HG02852 (cell line): ENCODE results near the gene HOXB2.
"Not testable (repeated sequence)": the region's sequence is repeated elsewhere in the genome, so short reads cannot be mapped to it uniquely, and the experiment has no call there.

ENCODE experiments used
- ATAC-seq: cut with Tn5 transposase; IDR thresholded peaks from one replicate; pipeline ENCODE4 v1.9.1; 2021; ENCODE audit warnings: mild to moderate bottlenecking, moderate library complexity; ENCODE audit not compliant: unreplicated experiment

HOXB2 gene

DNA sequence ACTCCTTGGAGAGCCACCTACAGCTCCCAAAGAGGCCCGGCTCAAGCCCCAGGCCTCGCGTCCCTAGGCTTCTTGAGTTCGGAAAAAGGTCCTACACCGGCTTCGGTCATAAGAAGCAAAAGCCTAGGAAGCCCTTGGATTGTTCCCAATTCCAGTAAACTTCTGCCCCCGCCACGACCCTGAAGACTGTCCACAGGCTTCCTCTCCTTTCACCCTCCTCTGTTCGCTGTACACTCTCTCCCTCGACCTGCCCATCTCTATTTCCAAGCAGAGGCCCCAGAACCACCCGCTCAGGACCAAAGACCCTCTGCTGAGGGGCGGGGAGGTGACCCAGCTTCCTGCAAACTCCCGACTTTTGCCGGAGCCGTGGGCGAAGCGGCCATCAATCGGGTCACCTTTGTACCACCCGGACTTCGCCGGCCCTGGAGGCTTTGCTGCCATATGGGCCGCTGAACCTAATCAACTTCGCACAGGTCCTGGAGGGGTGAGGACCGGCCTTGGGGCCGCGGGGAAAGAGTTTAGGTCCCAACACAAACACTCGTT is 2.7 kb downstream of the HOXB2 start:
- ATAC-seq = no peak

DNA sequence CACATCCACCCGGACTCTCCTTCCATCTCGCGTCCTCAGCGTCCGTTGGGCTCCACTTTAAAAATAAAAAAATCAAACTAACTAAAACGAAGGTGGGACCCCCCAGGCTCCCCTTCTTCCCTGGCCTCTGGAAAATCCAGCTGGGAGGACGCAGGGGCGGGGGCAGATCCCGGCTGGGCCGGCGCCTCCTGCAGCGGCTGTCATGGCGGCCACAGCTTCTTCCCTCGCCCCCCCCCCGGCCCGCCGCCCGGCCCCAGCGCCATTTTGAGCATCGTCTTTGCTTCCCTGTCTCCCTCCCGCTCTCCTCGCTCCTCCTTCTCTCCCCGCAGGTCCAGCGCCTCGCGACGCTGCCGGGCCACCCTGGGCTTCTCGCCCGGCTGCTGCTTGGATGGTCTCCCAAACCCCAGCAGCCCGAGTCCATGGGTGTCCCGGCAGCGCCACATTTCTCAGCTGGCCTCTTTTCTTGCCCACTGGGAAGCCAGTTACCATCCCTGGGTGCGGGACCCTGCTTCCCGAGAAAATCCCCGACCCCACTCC is 3.3 kb downstream of the HOXB2 start:
- ATAC-seq = no peak

DNA sequence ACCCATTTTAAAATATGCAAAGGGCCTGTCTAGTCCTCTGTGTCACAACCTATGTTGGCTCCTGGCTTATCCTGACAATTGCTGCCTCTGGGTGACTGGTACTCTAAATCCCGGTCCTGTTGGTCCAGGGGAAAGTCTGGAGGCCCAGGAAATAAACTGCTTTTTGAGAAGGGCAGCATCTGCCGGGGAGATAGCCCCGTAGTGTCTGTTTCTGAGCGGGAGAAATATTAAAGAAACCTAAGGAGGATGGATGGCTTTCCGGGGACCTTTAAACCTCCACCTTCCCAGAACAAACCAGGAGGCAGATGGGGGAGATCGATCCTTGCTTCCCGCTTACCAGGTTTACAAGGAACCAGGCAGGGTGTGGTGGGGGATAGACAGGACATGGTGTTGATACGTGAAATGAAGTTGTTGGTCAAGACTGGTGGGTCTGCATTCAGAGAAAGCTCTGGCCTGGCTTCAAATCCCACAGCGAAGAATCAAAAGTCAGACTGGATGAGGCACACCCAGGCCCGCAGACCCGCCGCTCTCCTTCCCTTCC is 3.8 kb downstream of the HOXB2 start:
- no peak for ATAC-seq

DNA sequence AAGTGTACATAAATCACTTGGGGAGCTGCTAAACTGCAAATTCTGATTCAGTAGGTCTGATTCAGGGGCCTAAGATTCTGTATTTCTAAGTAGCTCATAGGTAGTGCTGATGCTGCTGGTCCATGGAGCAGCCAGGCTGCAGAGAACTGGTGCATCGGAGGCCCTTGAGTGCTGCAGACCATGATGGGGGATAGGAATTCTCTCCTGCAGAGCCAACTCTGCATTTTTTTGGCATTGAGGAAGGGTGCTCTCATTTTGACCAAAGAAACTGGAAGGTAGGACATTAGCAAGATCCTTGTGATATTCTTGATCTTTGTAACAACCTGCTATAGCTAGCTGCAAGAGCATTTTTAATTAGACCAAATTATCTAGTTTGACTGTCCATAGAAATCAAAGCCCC is 4.7 kb downstream of the HOXB2 start:
- ATAC-seq = no peak

DNA sequence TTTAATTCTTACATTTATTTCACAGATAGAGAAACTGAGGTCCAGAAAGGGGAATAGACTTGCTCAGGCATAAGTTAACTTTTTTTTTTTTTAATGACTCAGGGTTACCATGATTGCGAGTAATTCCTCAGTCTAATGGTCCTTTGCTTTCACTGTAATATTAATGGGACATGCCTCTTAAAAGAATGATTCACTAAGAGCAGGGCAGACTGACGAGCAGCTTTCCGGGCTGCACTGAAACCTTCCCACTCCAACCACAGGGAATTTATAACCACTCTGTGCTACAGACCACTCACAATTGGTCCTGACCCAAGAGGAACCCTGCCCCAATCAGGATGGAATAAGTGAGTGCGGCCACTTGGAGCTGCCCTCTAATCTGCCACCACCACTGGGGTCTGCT is 5.7 kb downstream of the HOXB2 start:
- no peak for ATAC-seq

DNA sequence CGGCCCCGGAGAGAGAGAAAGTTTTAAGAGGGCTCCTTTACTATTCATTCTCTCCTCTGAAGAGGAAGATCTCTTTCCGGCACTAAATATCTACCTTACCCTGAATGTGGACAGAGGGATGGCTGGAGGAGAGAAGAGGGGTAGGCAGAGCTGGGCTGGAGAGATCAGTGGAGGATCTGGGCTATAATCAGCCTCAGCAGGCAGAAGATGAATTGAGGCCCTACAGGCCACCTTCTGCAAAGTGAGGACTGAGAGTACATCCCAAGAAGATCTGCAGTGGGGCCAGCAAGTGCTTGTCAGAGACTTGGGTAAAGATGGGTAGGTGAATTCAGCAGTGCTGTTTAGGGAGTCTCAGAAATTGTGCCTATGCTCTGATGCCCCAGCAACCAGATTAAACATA is 7.6 kb downstream of the HOXB2 start:
- no peak for ATAC-seq

DNA sequence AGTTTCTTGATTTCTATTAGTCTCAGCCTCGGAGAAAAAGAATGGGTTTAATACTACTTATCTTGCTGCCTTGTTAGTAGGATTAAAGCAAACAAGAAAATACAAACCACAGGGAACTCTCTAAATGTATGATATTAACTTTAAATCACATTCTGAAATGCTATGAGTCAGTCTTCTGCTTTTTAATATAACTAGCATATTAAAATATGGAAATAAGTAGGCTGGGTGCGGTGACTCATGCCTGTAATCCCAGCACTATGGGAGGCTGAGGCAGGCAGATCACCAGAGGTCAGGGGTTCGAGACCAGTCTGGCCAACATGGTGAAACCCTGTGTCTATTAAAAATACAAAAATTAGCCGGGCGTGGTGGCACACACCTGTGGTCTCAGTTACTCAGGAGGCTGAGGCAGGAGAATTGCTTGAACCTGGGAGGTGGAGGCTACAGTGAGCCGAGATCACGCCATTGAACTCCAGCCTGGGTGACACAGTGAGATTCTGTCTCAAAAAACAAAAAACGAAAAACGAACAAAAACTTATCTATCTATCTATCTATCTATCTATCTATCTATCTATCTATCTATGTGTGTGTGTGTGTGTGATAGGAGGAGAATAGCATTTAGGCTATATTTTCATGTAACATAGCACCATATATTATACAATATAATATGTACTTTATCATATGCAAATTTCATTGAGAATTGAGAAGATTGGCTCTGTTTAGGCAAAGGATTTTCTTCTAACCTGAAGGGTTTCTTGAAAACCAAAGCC is 8.9 kb downstream of the HOXB2 start:
- not testable (repeated sequence) for ATAC-seq

DNA sequence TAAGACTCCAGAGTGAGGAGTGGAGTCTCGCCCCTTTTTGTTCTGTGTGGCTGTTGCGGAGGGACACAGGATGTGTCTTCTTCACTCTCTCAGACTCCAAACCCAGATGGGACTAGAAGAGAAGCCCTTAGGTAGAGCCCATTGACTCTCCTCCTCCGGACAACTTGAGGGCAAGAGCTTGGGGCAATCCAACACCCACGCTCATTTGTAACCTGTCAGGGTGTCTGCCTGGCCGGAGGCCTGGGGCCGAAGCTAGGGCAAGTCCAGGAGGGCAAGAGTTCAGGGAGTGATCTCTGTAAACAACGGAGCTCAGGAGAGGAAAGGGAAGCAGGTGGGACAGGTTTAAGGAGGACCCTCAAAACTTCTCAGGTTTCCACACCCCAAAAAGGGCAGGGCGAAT is 12.6 kb downstream of the HOXB2 start:
- no peak for ATAC-seq

DNA sequence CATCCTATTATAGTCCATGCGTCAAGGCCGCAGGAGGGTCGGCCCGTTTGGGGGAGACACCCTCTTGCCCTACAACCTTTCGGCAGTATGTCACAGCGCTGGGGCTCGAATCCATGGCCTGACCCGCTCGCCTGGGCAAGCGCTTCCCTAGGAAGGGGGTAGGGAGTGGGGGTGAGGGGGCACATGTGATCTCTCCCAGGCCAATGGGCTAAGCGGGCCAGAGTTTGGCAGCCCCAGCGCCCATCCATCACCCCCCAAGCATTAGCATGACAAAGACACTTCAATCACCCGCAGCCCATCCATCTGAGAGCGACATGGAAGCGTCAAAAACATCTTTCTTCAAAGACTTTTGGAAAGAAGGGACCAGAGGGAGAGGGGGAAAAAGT is 14.0 kb downstream of the HOXB2 start, which contains the start of gene HOXB1:
Gene HOXB1 (minus strand): TSS at position 125 of the 386 bp plus-strand sequence. CDS start 107 bp downstream, at position 18.
- no peak for ATAC-seq

DNA sequence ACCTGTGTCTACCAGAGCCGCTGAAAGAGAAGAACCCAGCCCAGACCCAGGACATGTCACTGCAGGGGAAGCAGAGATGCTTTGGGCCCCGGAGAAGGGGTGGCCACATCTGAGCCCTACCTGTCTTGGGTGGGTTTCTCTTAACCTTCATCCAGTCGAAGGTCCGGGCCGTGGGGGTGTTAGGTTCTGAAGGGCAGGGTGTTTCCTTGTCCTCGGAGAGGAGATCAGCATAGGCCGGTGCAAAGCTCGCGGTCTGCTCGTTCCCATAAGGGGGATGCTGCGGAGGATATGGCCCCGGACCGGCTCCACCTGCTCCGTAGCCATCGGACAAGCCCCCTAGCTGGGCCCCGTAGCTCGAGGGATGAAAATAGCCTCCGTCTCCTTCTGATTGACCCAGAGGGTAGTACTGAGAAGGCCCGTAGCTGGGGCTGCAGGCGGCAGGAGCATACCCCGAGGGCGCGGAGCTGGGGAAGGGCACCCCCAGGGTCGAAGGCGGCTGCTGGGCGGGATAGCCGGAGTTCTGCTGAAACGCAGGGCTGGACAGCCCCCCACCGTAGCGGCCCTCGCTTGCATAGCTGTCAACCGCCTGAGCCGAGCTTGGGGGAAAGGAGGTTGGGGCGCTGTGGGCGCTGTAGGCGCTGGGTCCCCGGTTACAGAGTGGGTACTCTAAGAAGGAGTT is 14.6 kb downstream of the HOXB2 start:
- no peak for ATAC-seq

DNA sequence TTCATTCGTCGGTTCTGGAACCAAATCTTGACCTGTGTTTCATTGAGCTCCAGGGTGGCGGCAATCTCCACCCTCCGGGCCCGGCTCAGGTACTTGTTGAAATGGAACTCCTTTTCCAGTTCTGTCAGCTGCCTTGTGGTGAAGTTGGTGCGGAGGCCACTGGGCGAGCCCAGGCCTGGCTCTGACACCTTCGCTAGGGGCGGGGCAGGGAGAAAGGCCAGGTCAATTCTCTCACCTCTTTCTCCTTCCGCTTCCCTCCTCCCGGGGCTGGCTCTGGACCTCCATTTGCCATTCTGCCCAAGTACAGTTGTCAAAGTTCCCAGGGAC is 15.3 kb downstream of the HOXB2 start:
- ATAC-seq = no peak

DNA sequence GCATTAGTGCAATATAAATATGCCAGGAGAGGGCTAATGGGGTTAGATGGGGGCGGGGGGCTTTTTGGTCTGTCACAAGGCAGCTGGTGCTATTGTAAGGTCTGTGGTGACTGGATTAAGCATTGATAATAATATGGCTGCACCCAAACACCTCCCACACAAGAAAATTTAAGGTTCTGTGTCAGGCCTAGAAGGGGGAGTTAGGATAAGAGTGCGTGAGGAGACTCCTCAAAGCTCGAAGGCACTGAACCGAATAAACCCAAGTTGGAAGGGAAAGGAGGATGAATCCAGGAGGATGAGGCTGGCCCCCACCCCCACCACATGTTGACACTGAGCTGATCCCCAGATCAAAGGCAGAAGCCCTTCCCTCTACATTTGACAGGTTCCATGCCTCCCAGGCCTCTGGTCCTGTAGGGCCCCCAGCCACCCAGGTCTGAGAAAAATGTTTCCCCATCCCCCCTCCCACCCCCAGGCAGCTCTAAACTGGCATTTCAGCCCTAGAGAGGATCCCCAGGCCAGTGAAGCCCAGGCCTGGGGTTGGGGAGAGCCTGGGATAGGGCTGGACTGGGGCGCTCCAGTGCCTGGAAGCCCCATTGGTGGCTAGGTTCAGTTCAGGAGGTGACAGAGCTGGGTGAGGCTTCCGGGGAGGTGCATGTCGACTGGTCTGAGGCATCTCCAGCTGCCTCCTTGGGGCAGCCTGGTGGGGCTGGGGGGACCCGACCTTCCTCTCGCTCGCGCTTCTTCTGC is 15.8 kb downstream of the HOXB2 start:
- ATAC-seq = no peak

DNA sequence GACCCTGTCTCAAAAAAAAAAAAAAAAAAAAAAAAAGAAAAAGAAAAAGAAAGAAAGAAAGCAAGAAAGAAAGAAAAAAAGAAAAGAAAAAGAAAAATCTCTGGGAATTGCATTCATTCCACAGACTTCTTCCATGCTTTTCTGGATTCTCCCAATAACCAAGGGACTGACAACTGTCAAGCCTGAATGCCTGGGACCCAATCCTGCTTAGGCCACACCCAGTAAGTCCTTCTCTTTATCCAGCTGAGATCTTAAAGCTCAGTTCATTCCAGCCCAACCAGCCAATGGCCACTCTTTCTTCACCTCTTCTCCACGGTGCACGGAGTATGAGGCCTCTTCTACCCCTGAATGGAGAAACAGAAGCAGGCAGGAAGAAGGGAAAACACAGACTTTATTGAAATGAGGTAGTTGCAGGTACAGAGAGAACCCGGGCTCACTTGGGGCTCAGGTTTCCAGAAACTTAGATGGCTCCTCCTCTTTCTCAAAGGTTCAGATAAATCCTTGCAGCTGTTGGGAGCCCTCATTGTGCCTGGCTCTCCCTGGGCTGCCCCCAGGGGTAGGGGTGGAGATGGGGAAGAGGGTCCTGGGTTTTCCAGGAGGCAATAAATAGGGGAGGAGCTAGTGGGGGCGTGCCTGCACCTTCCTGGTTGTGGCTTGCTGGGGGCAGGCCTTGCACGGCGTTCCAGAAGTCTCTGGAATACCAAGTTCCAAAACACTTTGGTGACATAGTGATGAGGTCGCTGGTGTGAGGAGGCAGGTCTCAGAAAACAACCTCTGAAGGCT is 16.6 kb downstream of the HOXB2 start:
- ATAC-seq = no peak

DNA sequence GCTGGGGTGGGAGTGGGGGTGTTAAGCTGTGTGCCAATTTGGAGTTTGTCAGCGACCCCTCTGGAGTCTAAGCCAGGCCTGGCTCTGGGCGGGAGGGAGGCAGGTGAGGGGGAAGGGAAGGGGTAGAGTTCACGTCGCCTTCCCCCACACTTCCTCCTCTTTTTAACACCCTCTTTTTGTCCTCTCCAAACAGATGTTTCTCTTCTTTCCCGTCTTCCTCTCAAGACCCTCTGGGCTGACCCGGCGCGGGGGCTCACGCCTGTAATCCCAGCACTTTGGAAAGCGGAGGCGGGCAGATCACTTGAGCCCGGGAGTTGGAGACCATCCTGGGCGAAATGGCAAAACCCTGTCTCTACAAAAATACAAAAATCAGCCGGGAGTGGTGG is 17.4 kb downstream of the HOXB2 start:
- no peak for ATAC-seq

DNA sequence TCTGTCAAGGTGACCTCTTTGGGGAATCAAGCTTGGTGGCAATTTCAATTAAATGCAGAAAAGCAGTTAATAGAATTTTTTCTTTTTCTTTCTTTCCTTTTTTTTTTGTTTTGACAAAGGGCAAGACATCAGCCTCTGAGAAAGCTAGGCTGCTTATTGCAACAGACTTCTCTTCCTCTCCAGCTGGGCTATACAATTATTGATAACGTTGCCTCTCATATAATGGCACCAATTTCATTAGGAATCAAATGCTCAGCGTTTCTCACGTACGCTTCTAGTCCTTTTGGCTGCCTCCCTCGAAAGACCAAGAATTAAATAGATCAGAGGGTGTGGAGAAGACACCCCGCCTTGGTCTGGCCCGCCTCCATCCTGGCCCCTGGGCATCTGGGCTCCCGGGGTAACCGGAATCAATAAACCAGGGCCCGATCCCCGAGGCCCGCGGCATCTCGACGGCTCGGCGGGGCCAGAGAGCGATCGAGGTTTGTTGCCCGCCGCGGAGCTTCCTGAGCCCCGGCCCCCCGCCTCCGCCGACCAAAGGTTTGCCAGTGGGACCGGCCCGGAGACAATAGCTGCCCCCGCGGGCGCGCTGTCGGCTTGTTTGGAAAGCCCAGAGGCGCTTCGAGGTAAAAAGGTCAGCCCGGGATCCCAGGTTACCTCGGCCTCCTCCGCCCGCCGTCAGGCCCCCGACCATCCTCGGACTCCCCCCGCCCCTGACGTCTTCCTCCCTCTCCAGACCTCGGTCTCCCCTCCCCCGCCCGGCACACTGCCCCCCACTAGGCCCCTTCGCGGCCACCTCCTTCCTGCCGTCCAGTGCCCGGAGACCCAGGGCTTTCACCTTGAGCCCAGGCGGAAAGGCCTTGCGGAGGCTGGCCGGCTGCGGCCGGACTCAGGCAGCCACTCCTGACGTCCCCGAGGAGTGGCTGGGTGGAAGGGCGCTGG is 18.0 kb downstream of the HOXB2 start:
- ATAC-seq = no peak

DNA sequence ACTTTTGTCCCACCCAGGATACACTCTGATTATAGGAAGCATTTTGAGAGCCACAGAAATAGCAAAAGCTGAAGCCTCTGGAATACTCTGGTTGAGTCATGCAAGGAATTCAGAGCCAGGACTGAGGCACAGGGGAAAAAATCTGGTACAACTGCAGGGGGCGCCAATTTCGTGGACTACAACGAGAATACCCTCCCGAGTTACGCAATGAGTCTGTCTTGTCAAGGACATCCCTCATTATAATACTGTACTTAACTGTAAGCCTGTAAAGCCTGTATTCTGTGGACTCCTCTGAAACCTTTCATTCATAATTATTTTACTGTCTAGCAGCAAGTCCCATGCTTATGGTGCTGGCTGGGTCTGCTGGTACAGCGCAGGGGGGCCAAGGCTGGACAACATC is 21.9 kb downstream of the HOXB2 start:
- no peak for ATAC-seq

DNA sequence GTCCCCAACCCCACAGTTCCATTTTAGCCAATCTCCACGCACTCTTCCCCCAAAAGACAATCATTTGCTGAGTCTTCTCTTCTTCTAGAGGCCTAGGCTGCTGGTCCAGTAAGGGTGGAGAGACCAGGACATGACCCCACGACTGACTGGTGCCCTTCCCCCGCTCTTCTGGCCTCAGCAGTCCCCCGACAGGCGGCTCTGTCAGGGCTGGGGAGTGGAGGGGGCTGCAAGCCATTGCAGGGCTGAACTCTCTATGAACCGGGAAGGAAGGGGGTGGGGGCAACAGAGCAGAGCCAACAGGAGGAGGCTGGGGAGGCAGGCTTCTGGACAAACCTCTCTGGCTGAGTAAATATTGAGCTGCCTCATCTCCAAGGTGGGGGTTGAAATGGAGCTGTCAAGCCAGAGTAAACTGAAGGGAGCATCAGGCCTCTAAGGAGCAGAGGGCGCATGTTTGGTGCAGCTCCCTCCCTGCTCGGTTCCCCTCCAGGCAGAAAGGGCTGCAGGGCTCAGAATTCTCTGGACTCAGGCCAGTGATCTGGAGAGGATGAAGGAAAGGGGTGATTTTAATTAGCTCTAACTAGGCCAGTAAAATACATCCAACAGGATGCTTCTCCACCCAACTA is 22.8 kb downstream of the HOXB2 start:
- no peak for ATAC-seq

DNA sequence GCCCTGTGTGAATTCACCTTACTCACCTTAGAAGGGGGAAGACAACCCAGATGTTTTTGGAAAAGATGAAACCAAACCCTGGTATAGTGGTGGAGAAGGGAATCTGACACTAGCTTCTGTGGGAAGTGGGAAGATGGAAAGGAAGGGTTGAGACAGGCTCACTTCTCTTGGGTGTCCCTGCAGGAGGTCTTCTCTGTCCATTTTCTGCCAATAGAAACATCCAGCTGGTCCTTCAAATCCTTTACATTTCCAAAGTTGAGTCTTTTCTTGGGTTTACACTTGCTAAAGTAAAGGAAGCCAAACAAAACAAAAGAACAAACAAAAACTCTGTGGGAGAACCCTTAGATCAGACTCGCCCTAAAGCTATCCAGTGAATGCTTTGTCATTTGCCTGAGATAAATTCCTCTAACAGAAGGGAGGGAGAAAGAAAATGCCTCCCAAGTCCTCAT is 24.3 kb downstream of the HOXB2 start:
- ATAC-seq = no peak

DNA sequence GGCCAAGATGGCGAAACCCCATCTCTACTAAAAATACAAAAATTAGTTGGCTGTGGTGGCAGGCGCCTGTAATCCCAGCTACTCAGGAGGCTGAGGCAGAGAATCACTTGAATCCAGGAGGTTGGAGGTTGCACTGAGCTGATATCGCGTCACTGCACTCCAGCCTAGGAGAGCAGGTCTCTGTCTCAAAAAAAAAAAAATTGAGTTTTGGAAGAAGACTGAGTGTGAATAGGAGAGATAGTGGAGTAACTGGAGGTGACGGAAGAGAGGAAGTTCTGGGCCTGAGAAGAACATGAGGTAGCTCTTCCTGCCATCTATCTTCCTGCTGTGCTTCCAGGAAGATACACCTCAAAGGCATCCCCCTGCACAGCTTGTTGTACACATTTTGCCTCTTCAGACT is 25.5 kb downstream of the HOXB2 start:
- no peak for ATAC-seq
